ENCODE data around the gene ZNF808. TPM values are rescaled to one million over a fixed set of nuclear protein-coding genes. Genes with fewer than 3 reads are reported as not detected.
"Not testable (repeated sequence)": the region's sequence is repeated elsewhere in the genome, so short reads cannot be mapped to it uniquely, and the experiment has no call there.

The ZNF808 gene
- total and polyA plus RNA-seq, 12 donors: 1.8 to 44.0 (median 32.1) TPM

DNA sequence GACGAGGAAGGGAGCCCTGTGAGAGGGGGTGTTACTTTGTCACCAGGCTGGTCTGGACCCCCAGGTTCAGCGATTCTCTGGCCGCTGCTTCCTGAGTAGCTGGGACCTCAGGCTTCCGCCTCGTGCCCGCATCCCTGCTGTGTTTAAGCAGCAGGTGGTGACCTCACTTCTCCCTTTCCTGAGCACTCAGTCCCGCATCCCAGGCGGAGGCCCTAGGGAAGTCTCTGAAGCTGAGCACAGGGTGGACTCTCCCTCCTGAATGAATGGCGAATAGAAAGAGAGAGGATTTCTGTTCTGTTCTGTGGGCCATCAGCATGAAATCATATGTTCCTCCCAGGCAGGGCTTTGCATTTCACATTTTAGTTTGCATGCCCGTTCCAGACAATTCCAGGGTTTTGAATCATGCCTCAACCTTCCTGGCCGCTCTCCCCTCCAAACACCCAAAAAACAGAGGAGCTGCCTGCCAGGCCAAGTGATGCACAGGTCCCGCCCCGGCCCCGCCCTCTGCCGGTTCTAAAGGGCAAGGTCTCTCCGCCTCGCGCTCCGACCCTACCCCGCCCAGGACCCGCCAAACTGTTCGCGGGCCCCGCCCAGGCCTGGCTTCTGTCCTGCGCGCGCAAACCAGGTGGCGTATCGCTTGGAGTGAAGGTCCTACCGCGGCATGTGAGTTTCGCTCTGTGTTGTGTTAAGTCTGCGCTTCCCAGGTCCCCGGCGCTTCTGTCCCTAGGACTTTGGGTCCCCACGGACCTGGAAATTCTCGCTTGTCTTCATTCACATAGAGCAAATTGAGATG is 35.1 kb upstream of the ZNF808 start:
- intact Hi-C loops (cut with DNase I): no loop called here
- no peak for DNase-seq
- Histone ChIP-seq H3K4me1 (no peaks in the 10 kb centered on the region), H3K9me3 (peaks cover 0 to 100% (median 62%) of the 10 kb centered on the region in 11 donors), H3K27me3 (no peaks in the 10 kb centered on the region), H3K27ac (no peak overlapping the region), H3K36me3 (peaks cover 0 to 39% (median 0%) of the 10 kb centered on the region in 9 donors), H3K4me3 (peak overlapping the region in 3 of 10 donors; percentile 5 to 26 (median 25))
- TF ChIP-seq CTCF (IDR thresholded peaks at IDR 0.05): no peak
- 25 to 39% methylated on average over 37 of the region's 37 CpGs for WGBS, 2 donors
- peak in 4 of 8 donors; percentile 14 to 57 (median 50) for ATAC-seq

- WGBS, 2 donors: 11 to 16% methylated on average over 28 of the region's 28 CpGs
- H3K27ac ChIP-seq: no peak overlapping the region
- peak overlapping the region in 3 of 10 donors; percentile 5 to 26 (median 25) for H3K4me3 ChIP-seq
- peak in 5 of 9 donors; percentile 10 to 38 (median 21) for TF ChIP-seq CTCF (IDR thresholded peaks at IDR 0.05)
- H3K9me3 ChIP-seq: peaks cover 0 to 100% (median 60%) of the 10 kb centered on the region in 11 donors
- peak in 7 of 8 donors; percentile 25 to 86 (median 64) for ATAC-seq
- intact Hi-C loops (cut with DNase I): no loop called here
- H3K4me1 ChIP-seq: no peaks in the 10 kb centered on the region
- peaks cover 0 to 44% (median 0%) of the 10 kb centered on the region in 9 donors for H3K36me3 ChIP-seq
- DNase-seq: peak in 1 of 2 donors; percentile 13
- H3K27me3 ChIP-seq: no peaks in the 10 kb centered on the region
Measured at GRCh38 chr19:52492994-52493470, 34.4 kb upstream of the ZNF808 start.

- DNase-seq: no peak
- no peak for TF ChIP-seq CTCF (IDR thresholded peaks at IDR 0.05)
- no peak for ATAC-seq
- Histone ChIP-seq H3K36me3 (peaks cover 0 to 44% (median 3%) of the 10 kb centered on the region in 9 donors), H3K4me3 (no peak overlapping the region), H3K27ac (no peak overlapping the region), H3K9me3 (peaks cover 0 to 100% (median 48%) of the 10 kb centered on the region in 11 donors), H3K4me1 (no peaks in the 10 kb centered on the region), H3K27me3 (no peaks in the 10 kb centered on the region)
- intact Hi-C loops (cut with DNase I): no loop called here
- 96 to 99% methylated on average over 3 of the region's 3 CpGs for WGBS, 2 donors
Measured at GRCh38 chr19:52494518-52494917, 33.0 kb upstream of the ZNF808 start.

DNA sequence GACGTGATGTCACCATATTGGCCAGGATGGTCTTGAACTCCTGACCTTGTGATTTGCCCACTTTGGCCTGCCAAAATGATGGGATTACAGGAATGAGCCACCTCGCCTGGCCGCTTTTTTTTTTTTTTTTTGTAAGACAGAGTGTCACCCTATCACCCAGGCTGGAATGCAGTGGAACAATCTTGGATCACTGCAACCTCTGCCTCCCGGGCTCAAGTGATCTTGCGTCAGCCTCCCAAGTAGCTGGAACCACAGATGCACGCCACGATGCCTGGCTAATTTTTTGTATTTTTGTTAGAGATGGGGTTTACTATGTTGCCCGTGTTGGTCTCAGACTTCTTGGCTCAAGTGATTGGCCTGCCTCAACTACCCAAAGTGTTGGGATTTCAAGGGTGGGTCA is 28.9 kb upstream of the ZNF808 start:
- Histone ChIP-seq H3K9me3 (peaks cover 0 to 99% (median 20%) of the 10 kb centered on the region in 11 donors), H3K27me3 (no peaks in the 10 kb centered on the region), H3K4me1 (no peaks in the 10 kb centered on the region), H3K27ac (no peak overlapping the region), H3K4me3 (no peak overlapping the region), H3K36me3 (peaks cover 0 to 46% (median 3%) of the 10 kb centered on the region in 9 donors)
- DNase-seq: no peak
- 94 to 95% methylated on average over 8 of the region's 8 CpGs for WGBS, 2 donors
- ATAC-seq: no peak
- intact Hi-C loops (cut with DNase I): no loop called here
- TF ChIP-seq CTCF (IDR thresholded peaks at IDR 0.05): no peak

- not testable (repeated sequence) for ATAC-seq, H3K27ac ChIP-seq, H3K27me3 ChIP-seq, H3K4me1 ChIP-seq, H3K4me3 ChIP-seq, DNase-seq
- H3K9me3 ChIP-seq: peaks cover 0 to 99% (median 16%) of the 10 kb centered on the region in 11 donors
- intact Hi-C loops (cut with DNase I): loop anchor here in 1 of 10 donors (1.0 kb wide), 1 partner anchor 10 kb away; no protein-coding TSS in a partner anchor
- peaks cover 0 to 64% (median 19%) of the 10 kb centered on the region in 9 donors for H3K36me3 ChIP-seq
- WGBS, 2 donors: 39 to 45% methylated on average over 3 of the region's 3 CpGs
Measured at GRCh38 chr19:52500474-52500873, 27.0 kb upstream of the ZNF808 start.

GRCh38 chr19:52500991-52501390 is 26.5 kb upstream of the ZNF808 start:
- WGBS, 2 donors: 82 to 93% methylated on average over 12 of the region's 12 CpGs
- Histone ChIP-seq H3K36me3 (peaks cover 0 to 67% (median 25%) of the 10 kb centered on the region in 9 donors), H3K9me3 (peaks cover 0 to 99% (median 20%) of the 10 kb centered on the region in 11 donors)
- intact Hi-C loops (cut with DNase I): loop anchor here in 1 of 10 donors (1.0 kb wide), 1 partner anchor 11 kb away; no protein-coding TSS in a partner anchor
- not testable (repeated sequence) for H3K27me3 ChIP-seq, H3K4me3 ChIP-seq, ATAC-seq, DNase-seq, H3K27ac ChIP-seq, H3K4me1 ChIP-seq

Data from heart right ventricle (tissue), 16 donors.